ENCODE measurements around the gene TTC33. TPM values are rescaled to one million over a fixed set of nuclear protein-coding genes. Genes with fewer than 3 reads are reported as not detected.

Gene TTC33
- total RNA-seq, 2 donors from 2014 or later, result 10.3 to 22.5 TPM

GRCh38 chr5:40575921-40576320 lies 179.8 kb downstream of the TTC33 start:
- no peaks in the 10 kb centered on the region for H3K4me1 ChIP-seq (ENCODE audit: control insufficient read depth in 1 of 2, low read depth in 2 of 2)
- no peak for ATAC-seq (ENCODE audit: insufficient number of reproducible peaks, low FRiP score, low read depth)
- TF ChIP-seq CTCF (IDR thresholded peaks at IDR 0.05), result no peak
- DNase-seq (ENCODE audit: low spot score), result no peak
- no peaks in the 10 kb centered on the region for H3K27me3 ChIP-seq (replicated peaks; ENCODE audit: insufficient read depth)
- no peaks in the 10 kb centered on the region for H3K36me3 ChIP-seq
- no peak overlapping the region for H3K27ac ChIP-seq
- no peaks in the 10 kb centered on the region for H3K9me3 ChIP-seq
- H3K4me3 ChIP-seq, result no peak overlapping the region

- H3K4me3 ChIP-seq, result no peak overlapping the region
- H3K27me3 ChIP-seq (replicated peaks; ENCODE audit: insufficient read depth), result no peaks in the 10 kb centered on the region
- no peak for TF ChIP-seq CTCF (IDR thresholded peaks at IDR 0.05)
- H3K36me3 ChIP-seq, result no peaks in the 10 kb centered on the region
- H3K4me1 ChIP-seq (ENCODE audit: control insufficient read depth in 1 of 2, low read depth in 2 of 2), result no peaks in the 10 kb centered on the region
- DNase-seq (ENCODE audit: low spot score) (no peak), ATAC-seq (ENCODE audit: insufficient number of reproducible peaks, low FRiP score, low read depth) (no peak)
- no peaks in the 10 kb centered on the region for H3K9me3 ChIP-seq
- no peak overlapping the region for H3K27ac ChIP-seq
These were observed 180.3 kb downstream of the TTC33 start for GRCh38 chr5:40575411-40575810.

- DNase-seq (ENCODE audit: low spot score), result no peak
- TF ChIP-seq CTCF (IDR thresholded peaks at IDR 0.05), result no peak
These were observed 182.8 kb downstream of the TTC33 start for GRCh38 chr5:40572937-40573336.

GRCh38 chr5:40572391-40572790 lies 183.4 kb downstream of the TTC33 start:
- ATAC-seq (ENCODE audit: insufficient number of reproducible peaks, low FRiP score, low read depth) (no peak), DNase-seq (ENCODE audit: low spot score) (no peak)
- H3K27me3 ChIP-seq (replicated peaks; ENCODE audit: insufficient read depth), result no peaks in the 10 kb centered on the region
- TF ChIP-seq CTCF (IDR thresholded peaks at IDR 0.05), result no peak
- no peaks in the 10 kb centered on the region for H3K36me3 ChIP-seq
- H3K4me1 ChIP-seq (ENCODE audit: control insufficient read depth in 1 of 2, low read depth in 2 of 2), result no peaks in the 10 kb centered on the region
- H3K27ac ChIP-seq, result no peak overlapping the region
- no peak overlapping the region for H3K4me3 ChIP-seq
- H3K9me3 ChIP-seq, result no peaks in the 10 kb centered on the region

More at GRCh38 chr5:40572937-40573336, 182.8 kb downstream of the TTC33 start:
- no peak for ATAC-seq (ENCODE audit: insufficient number of reproducible peaks, low FRiP score, low read depth)
- Histone ChIP-seq H3K4me3 (no peak overlapping the region), H3K4me1 (ENCODE audit: control insufficient read depth in 1 of 2, low read depth in 2 of 2) (no peaks in the 10 kb centered on the region), H3K27ac (no peak overlapping the region), H3K27me3 (replicated peaks; ENCODE audit: insufficient read depth) (no peaks in the 10 kb centered on the region), H3K9me3 (no peaks in the 10 kb centered on the region), H3K36me3 (no peaks in the 10 kb centered on the region)

GRCh38 chr5:40571729-40572128 lies 184.0 kb downstream of the TTC33 start:
- TF ChIP-seq CTCF (IDR thresholded peaks at IDR 0.05), result no peak
- no peaks in the 10 kb centered on the region for H3K9me3 ChIP-seq
- no peak for ATAC-seq (ENCODE audit: insufficient number of reproducible peaks, low FRiP score, low read depth)
- no peak for DNase-seq (ENCODE audit: low spot score)
- no peak overlapping the region for H3K4me3 ChIP-seq
- H3K27ac ChIP-seq, result no peak overlapping the region
- H3K4me1 ChIP-seq (ENCODE audit: control insufficient read depth in 1 of 2, low read depth in 2 of 2), result no peaks in the 10 kb centered on the region
- H3K36me3 ChIP-seq, result no peaks in the 10 kb centered on the region
- H3K27me3 ChIP-seq (replicated peaks; ENCODE audit: insufficient read depth), result no peaks in the 10 kb centered on the region
